ENCODE measurements around the gene SELENOV. TPM values are rescaled to one million over a fixed set of nuclear protein-coding genes. Genes with fewer than 3 reads are reported as not detected.

Gene SELENOV
- total RNA-seq, 2 donors from 2014 or later: not detected

DNA sequence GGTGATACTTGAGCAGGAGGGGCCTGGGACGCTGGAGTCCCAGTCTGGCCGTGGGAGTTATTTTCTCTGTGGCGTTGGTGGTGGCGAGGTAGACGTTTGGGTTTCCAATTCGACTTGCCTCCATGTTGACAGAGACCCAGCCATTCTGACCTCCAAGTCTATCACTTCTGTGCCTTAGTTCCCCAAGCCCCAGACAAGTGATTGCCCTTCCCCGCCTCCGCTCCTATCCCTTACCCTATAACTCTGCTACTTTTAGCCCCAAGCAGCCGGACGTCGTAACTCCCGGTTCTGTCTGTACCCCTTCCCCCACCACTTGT, 33.8 kb upstream of the SELENOV start:
- Mint-ChIP-seq H3K27ac (peak overlapping the region; percentile 94 to 99), H3K9me3 (no peaks in the 10 kb centered on the region), H3K36me3 (peaks cover 16 to 24% of the 10 kb centered on the region in 2 donors)
- DNase-seq (ENCODE audit: low spot score in 2 of 2) (no peak), ATAC-seq (no peak)

DNA sequence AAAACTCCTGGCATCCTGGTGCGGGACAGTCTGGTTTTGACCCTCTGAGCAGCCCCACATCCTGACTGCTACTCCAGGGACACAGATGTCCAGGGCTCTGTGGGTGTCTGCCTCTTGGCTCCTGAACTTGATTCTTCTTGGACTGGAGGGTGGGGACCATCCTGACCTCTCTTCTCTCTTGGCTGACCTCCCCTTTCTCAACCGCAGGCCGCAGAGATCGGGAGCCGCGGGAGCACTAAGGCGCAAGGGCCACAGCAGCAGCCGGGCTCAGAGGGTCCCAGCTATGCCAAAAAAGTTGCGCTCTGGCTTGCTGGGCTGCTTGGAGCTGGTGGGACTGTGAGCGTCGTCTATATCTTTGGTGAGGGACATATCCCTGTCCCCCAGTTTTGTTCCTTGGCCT, 33.3 kb upstream of the SELENOV start:
- no peak for ATAC-seq
- H3K27ac Mint-ChIP-seq: peak overlapping the region; percentile 94 to 99
- no peaks in the 10 kb centered on the region for H3K9me3 Mint-ChIP-seq
- DNase-seq (ENCODE audit: low spot score in 2 of 2): no peak
- H3K36me3 Mint-ChIP-seq: peaks cover 16 to 24% of the 10 kb centered on the region in 2 donors

DNA sequence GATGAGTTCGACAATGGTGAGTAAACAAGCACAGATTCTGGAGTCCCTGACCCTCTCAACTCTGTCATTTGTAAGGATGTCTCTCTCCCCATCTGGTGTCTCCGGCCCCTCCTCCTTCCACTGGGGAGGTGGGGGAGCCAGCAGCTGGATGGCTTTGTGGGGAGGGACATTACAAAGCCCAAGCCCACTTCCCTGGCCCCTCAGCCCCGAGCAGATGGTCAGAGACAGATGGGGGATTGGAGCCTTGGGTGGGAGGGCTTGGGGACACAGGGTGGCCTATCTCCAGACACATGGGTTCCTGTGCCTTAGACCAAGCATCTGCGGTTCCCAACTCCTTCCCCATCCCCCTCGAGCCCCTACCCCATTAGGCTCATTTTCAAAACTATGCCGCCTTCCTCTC, 31.8 kb upstream of the SELENOV start:
- Mint-ChIP-seq H3K36me3 (peaks cover 20 to 24% of the 10 kb centered on the region in 2 donors), H3K9me3 (no peaks in the 10 kb centered on the region), H3K27ac (peak overlapping the region in 1 of 2 donors; percentile 2)
- ATAC-seq (no peak), DNase-seq (ENCODE audit: low spot score in 2 of 2) (no peak)

DNA sequence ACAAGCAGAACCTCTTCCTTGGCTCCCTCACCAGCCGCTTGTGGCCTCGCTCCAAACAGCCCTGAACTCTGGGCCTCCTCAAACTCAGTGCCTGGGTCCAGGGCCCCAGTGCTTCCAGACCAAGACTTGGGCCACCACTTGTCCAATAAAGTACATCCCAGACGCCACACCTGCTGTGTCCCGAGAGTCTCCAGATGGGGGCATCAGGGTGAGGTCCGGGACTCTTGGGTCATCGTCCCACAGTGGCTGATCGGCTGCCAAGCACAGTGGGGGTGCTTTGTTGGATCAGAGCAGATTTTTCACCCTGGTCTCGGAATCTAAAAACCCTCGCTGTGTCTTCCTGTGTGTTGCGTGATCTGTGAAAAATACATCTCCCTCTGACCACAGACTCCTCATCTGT, 25.2 kb upstream of the SELENOV start:
- no peak overlapping the region for H3K27ac Mint-ChIP-seq
- H3K9me3 Mint-ChIP-seq: no peaks in the 10 kb centered on the region
- H3K36me3 Mint-ChIP-seq: peaks cover 6 to 8% of the 10 kb centered on the region in 2 donors
- DNase-seq (ENCODE audit: low spot score in 2 of 2) (no peak), ATAC-seq (no peak)

DNA sequence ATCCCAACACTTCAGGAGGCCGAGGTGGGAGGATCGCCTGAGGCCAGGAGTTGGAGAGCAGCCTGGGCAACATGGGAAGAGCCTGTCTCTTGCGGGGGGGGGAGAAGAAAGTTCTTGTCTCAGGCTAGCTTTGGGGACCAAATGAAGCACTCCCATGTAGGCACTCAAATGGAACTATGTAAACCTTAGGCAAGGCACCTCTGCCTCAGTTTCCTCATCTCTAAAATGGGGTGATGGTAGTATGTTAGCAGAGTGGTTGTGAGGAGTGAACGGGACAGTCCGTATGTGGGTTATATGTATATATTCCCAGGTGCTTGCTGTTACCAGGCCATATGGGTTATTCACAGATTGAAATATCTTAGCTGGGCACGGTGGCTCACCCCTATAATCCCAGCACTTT, 22.7 kb upstream of the SELENOV start:
- no peaks in the 10 kb centered on the region for H3K9me3 Mint-ChIP-seq
- peaks cover 6 to 8% of the 10 kb centered on the region in 2 donors for H3K36me3 Mint-ChIP-seq
- no peak for ATAC-seq
- no peak overlapping the region for H3K27ac Mint-ChIP-seq
- no peak for DNase-seq (ENCODE audit: low spot score in 2 of 2)

DNA sequence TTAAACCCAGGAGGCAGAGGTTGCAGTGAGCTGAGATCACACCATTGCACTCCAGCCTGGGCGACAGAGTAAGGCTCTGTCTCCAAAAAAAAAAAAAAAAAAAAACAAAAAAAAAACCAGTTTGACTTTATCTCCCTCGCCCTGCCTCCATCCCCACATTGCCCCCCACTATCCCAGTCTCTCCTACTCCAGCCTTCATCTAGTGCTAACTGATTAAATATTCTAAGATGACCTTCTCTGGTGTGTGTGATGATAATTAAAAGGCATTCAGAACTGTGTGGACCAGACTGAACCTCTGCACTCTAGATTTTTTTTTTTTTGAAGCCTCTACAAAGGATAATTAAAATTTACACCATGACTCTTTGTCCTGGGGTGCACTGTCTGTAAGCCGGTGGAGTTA, 22.2 kb upstream of the SELENOV start:
- no peak for ATAC-seq

DNA sequence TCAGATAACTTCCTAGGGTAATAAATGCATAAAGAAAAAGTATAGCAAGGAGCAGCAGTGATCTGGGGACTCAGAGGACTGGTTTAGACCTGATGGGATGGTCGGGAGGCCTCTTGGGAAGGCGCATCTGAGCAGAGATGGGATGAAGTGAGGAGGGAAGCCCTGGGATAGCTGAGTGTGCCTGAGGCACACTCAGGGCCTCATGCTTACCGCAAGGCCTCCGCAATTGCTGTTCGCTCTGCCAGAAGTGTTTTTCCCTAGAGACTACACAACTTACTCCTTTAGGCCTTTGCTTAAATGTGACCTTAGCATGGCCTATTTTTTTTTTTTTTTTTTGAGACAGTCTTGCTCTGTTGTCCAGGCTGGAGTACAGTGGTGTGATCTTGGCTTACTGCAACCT, 20.3 kb upstream of the SELENOV start:
- Mint-ChIP-seq H3K27ac (no peak overlapping the region), H3K36me3 (peaks cover 3 to 9% of the 10 kb centered on the region in 2 donors), H3K9me3 (no peaks in the 10 kb centered on the region)
- ATAC-seq (no peak), DNase-seq (ENCODE audit: low spot score in 2 of 2) (no peak)

More for the DNA sequence above, 22.2 kb upstream of the SELENOV start:
- H3K27ac Mint-ChIP-seq: no peak overlapping the region
- DNase-seq (ENCODE audit: low spot score in 2 of 2): no peak
- peaks cover 6 to 8% of the 10 kb centered on the region in 2 donors for H3K36me3 Mint-ChIP-seq
- H3K9me3 Mint-ChIP-seq: no peaks in the 10 kb centered on the region

DNA sequence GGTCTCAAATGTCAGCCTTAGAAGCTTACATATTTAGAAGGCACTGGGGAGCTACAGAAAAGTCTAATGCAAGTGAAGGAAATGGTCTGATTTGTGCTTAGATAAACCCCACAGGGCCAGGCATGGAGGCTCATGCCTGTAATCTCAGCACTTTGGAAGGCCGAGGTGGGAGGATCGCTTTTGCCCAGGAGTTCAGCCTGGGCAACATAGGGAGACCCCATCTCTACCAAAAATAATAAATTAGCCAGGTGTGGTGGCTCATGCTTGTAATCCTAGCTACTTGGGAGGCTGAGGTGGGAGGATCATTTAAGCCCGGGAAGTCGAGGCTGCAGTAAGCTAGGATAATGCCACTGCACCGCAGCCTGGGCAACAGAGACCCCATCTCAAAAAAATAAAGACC, 18.9 kb upstream of the SELENOV start:
- H3K27ac Mint-ChIP-seq: no peak overlapping the region
- H3K9me3 Mint-ChIP-seq: no peaks in the 10 kb centered on the region
- ATAC-seq (no peak), DNase-seq (ENCODE audit: low spot score in 2 of 2) (no peak)
- H3K36me3 Mint-ChIP-seq: peaks cover 7 to 13% of the 10 kb centered on the region in 2 donors

DNA sequence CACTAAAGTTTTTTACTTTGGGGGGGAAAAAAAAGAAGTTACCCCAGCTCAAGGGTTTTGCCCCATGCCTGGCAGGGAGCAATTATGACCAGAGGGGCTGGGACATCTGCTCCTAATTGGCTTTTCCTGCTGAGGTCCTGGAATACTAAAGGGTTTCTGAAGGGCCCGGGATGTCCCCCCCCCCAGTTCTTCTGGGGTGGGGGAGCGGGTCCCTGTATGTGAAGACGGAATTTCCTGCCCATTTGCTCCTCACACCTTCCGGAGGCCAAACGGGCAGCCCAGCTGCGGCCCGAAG, 17.3 kb upstream of the SELENOV start:
- no peak for DNase-seq (ENCODE audit: low spot score in 2 of 2)
- ATAC-seq: no peak
- H3K36me3 Mint-ChIP-seq: peaks cover 7 to 13% of the 10 kb centered on the region in 2 donors
- H3K9me3 Mint-ChIP-seq: no peaks in the 10 kb centered on the region
- H3K27ac Mint-ChIP-seq: no peak overlapping the region

DNA sequence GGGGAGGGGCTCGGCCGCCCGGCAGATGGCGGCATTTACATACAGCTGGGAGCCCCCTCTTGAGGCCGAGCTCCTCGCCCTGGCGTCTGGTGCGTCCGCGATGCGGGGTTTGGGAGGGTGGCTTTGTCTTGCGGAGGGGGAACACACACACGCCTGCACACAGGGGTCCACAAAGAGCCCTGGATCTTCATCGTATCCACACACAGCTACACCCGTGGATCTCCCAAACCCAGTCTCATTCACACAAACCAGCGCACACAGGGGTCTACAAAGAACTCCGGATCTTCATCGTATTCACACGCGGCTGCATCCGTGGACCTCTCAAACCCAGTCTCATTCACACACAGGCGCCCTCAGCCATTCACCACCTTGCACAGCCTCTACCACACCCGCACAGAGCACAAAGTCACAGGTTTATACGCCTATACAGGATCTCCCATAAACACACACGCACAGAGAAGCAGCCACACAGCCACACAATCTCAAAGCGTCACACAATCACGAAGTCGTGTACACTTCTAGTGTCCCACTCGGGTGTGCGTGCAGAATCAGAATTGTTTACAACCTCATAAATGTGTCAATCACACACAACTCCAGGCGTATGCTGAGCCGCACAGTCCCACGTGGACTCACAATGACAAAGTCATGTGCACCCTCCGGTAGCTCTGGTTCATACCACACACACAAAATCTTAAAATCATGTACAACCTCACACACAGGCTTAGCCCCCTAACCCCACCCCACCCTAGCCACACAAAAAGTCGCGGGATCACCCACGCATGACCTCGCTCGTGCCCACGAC, 16.7 kb upstream of the SELENOV start:
- DNase-seq (ENCODE audit: low spot score in 2 of 2) (no peak), ATAC-seq (peak; percentile 36 to 62)
- H3K9me3 Mint-ChIP-seq: no peaks in the 10 kb centered on the region

DNA sequence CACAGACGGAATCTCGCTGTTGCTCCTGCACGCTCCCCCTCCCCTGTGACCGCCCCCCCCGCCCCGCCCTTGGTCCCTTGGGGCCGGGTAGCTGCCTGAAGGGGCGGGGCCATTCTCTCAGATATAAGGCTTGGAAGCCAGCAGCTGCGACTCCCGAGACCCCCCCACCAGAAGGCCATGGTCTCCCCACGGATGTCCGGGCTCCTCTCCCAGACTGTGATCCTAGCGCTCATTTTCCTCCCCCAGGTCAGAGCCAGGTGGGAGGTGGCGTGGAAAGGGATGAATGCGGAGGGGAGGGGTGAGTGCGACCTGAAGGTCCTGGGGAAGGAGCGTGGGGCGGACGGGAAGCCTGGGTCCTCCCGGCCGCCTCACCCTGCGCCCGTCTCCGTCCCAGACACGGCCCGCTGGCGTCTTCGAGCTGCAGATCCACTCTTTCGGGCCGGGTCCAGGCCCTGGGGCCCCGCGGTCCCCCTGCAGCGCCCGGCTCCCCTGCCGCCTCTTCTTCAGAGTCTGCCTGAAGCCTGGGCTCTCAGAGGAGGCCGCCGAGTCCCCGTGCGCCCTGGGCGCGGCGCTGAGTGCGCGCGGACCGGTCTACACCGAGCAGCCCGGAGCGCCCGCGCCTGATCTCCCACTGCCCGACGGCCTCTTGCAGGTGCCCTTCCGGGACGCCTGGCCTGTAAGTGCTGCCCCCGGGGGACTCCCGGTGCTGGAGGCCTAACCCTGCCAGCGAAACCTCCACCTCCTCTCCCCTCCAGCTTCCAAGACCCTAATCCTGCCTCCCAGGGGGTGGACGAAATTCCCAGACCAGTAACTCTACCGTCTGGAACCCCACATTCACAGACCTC, 15.9 kb upstream of the SELENOV start, which contains the start of gene DLL3:
Gene DLL3 (plus strand): TSS at position 150 of the 845 bp plus-strand sequence. CDS start 28 bp downstream, at position 178.
- ATAC-seq: peak in 1 of 2 donors; percentile 32
- H3K9me3 Mint-ChIP-seq: no peaks in the 10 kb centered on the region
- DNase-seq (ENCODE audit: low spot score in 2 of 2): no peak

More for the DNA sequence above, 16.7 kb upstream of the SELENOV start:
- Mint-ChIP-seq H3K27ac (no peak overlapping the region), H3K36me3 (peaks cover 7 to 13% of the 10 kb centered on the region in 2 donors)

DNA sequence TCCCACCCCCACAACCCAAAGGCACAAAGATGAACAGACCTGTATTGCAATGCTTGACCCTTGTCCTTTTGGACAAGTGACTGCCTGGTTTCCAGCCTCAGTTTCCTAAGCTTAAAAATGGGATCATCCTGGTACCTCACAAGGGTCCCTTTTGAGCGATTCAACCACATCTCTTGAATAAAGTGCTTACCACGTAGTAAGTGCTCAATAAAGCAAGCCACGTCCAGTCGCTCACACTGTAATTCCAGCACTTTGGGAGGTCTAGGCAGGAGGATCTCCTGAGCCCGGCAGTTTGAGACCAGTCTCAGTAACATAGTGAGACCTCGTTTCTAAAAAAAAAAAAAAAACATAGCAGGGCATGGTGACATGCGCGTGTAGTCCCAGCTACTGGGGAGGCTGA, 15.0 kb upstream of the SELENOV start:
- H3K36me3 Mint-ChIP-seq: peaks cover 7 to 13% of the 10 kb centered on the region in 2 donors
- no peaks in the 10 kb centered on the region for H3K9me3 Mint-ChIP-seq
- no peak for ATAC-seq
- H3K27ac Mint-ChIP-seq: no peak overlapping the region
- no peak for DNase-seq (ENCODE audit: low spot score in 2 of 2)

More for the DNA sequence above, 15.9 kb upstream of the SELENOV start, which contains the start of gene DLL3:
- Mint-ChIP-seq H3K27ac (no peak within 1 kb of the TSS), H3K36me3 (peaks cover 7 to 13% of the 10 kb centered on the region in 2 donors)

DNA sequence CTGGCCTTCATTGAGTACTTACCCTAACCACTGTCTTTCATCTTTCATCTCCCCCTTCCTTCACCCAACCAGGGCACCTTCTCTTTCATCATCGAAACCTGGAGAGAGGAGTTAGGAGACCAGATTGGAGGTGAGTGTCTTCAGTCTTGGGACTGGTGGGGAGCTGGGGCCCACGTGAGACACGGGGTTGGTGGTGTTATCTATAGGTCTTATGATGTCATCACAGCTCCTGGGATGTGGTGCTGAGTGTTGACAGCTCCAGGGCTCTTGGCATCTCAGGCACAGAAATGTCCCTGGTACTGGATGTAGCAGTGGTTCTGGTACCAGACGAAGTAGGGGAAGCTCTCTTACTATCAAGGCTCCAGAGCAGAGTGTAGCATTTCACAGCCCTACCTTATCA, 14.4 kb upstream of the SELENOV start:
- Mint-ChIP-seq H3K9me3 (no peaks in the 10 kb centered on the region), H3K27ac (no peak overlapping the region), H3K36me3 (peaks cover 7 to 15% of the 10 kb centered on the region in 2 donors)
- ATAC-seq (no peak), DNase-seq (ENCODE audit: low spot score in 2 of 2) (no peak)

DNA sequence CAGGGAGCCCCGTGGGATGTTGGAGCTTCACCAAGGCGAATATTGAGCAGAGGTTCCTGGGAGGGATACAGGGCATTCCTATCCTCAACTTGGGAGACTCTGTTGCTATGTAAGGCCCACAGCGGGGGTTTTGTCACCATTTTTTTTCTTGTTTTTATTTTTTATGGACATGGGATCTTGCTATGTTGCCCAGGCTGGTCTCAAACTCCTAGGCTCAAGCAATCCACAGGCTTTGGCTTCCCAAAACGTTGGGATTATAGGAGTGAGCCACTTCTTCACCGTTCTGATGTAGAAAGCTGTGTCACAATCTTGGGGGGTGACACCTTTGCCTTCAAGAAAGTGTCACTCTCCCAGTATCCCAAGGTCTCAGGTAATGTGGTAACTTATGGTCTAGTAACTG, 13.6 kb upstream of the SELENOV start:
- Mint-ChIP-seq H3K9me3 (no peaks in the 10 kb centered on the region), H3K27ac (no peak overlapping the region), H3K36me3 (peaks cover 10 to 18% of the 10 kb centered on the region in 2 donors)
- DNase-seq (ENCODE audit: low spot score in 2 of 2) (no peak), ATAC-seq (no peak)

DNA sequence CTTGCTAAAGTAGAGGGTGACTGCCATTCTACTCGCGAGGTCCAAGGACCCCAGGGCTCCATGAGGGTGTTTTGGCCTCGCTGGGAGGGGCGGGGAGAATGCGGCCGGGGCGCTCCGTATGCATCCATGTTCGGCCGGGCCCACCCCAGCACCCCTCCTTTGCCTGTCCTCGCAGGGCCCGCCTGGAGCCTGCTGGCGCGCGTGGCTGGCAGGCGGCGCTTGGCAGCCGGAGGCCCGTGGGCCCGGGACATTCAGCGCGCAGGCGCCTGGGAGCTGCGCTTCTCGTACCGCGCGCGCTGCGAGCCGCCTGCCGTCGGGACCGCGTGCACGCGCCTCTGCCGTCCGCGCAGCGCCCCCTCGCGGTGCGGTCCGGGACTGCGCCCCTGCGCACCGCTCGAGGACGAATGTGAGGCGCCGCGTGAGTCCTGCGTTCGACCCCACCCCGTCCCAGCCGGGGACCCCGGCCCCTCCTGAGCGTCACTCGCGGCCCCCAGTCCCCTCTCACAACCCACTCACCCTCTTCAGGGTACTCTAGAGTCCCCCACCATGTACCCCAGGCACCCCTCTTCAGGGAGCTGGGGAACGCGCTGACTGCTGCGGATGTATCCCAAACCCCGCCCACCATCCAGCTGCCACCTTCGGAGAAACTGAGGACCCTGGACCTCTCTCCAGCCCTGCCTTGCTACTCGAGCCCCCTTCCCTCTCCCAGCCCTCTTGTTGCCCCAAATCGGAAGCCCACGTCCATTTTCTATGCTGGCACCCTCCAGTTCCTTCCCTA, 12.1 kb upstream of the SELENOV start:
- Mint-ChIP-seq H3K27ac (no peak overlapping the region), H3K36me3 (peaks cover 16 to 23% of the 10 kb centered on the region in 2 donors), H3K9me3 (no peaks in the 10 kb centered on the region)
- ATAC-seq (peak; percentile 57 to 70), DNase-seq (ENCODE audit: low spot score in 2 of 2) (peak; percentile 70 to 93)

DNA sequence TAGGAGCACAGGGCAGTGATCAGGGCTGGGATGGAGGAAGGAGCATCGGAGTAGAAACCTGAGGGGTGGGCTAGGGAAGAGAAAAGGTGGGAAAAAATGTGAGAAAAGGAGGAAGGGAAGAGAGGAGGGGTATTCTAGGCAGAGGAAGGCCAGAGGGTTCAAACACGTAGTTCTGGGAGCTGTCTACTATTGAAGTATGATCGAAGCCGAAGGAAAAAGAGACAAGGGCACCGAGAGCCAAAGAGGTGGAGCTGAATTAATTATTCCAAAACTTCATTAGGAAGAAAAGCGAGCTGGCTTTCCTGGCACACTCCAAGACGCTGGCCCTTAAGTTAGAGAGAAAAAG, 8.4 kb upstream of the SELENOV start:
- Mint-ChIP-seq H3K36me3 (peaks cover 13 to 15% of the 10 kb centered on the region in 2 donors), H3K9me3 (no peaks in the 10 kb centered on the region), H3K27ac (no peak overlapping the region)
- ATAC-seq: no peak
- no peak for DNase-seq (ENCODE audit: low spot score in 2 of 2)
